HG03565 (cell line): ENCODE results near the gene PRKCB.
A peak's percentile ranks its signal among the peaks of the same experiment; 100 is the strongest.

Experiments
- ATAC-seq: cut with Tn5 transposase; IDR thresholded peaks from one replicate; pipeline ENCODE4 v1.9.1; 2021; ENCODE audit warnings: mild to moderate bottlenecking, moderate library complexity; ENCODE audit not compliant: unreplicated experiment

The PRKCB gene

GRCh38 chr16:23835390-23836077, at the start of gene PRKCB:
Gene PRKCB (plus strand): TSS chr16:23835983.
- ATAC-seq: peak; percentile 60

GRCh38 chr16:23786964-23787561, 48.7 kb upstream of the PRKCB start:
- ATAC-seq: no peak

DNA sequence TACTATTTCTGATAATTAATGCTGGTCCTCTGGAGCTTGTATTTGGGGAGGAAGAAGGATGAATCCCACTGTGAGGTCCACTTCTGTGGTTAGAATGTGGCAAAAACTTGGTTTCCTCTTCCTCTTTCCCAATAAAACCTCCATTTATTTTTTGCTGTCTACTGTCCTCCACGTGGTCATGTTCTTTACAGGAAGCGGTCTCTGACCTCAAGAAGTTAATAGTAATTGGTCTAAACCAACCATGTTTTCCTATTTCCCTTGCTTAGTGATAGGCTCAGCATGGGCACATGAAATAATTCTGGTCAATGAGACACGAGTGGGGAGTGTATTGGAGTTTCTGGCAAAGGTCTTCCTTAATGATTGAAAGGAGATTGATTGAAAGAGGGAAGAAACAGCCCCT, 47.1 kb upstream of the PRKCB start:
- ATAC-seq: no peak

DNA sequence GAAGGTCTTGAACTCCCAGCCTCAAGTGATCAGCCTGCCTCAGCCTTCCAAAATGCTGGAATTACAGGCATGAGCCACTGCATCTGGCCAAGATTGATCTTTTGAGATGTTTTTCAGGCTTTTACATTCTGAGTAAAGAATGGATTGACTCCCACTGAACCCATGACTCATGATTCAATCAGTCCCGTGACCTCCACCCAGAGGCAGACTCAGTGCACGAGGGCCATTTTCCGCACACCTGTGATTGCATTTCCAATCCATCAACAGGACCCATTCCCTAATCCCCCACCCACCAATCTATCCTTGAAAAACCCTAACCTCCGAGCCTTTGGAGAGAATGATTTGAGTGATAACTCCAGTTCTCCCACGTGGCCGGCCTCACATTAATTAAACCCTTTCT, 40.4 kb upstream of the PRKCB start:
- ATAC-seq: no peak

DNA sequence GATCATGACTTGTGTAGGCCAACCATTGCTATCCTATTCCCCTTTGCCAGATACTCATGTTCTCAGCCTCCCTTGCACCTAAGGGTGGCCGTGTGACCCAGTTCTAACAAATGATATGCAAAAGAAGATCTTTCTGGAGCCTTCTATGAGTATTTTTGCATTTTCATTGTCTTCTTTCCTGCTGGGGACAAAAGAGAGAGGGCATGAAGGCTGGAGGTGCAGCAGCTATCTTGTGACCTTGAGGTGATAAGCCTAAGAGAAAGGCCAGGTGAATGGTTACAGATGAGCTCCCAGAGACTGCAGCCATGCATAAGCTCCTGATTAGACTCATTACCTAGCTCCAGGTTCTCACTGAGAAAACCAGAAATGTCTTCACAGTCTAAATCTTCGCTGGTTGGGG, 38.8 kb upstream of the PRKCB start:
- ATAC-seq: no peak

DNA sequence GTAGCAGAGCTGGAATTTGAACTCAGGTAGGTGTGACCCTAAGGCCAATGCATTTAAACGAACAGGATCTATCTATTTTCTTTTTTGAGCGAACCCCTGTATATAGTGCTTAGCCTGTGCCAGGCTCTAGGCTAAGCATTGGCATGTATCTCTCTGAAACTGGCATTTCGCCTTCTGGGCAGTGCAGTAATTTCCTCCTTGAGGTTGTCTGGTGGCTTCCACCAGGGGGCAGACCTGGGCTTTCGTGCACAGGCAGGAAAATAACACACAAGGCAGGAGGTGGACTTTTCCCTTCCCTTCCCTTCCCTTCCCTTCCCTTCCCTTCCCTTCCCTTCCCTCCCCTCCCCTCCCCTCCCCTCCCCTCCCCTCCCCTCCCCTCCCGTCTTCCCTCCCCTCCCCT, 34.4 kb upstream of the PRKCB start:
- no peak for ATAC-seq

- no peak for ATAC-seq
Observed at GRCh38 chr16:23802776-23803175, 33.0 kb upstream of the PRKCB start.

DNA sequence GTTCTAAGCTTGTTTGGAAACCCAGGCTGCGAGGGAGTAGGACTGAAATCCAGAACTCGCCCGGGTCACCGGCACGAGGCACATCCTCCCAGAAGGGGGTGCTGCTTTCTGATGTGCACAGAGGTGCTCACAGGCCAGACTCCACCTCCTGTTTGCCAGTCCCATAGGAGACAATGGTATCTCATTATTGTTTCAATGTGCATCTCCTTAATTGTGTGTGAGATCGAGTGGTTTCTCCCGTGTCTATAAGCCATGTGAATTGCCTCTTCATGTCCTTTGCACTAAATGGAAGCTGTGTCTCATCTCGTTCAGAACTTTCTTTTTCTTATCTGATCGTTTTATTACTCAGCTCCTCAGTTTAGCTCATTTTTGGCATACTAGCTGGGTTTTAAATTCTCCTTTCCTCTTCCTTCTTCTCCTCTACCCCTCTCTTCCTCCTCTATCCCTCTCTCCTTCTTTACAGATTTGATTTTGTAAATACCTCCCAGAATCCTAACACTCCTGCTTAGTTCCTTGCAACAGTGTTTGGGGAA, 32.1 kb upstream of the PRKCB start:
- ATAC-seq: peak; percentile 49

- ATAC-seq: no peak
Observed at GRCh38 chr16:23807028-23807427, 28.8 kb upstream of the PRKCB start.

- no peak for ATAC-seq
Observed at GRCh38 chr16:23821467-23821866, 14.3 kb upstream of the PRKCB start.

- no peak for ATAC-seq
Observed at GRCh38 chr16:23821875-23822688, 13.7 kb upstream of the PRKCB start.

DNA sequence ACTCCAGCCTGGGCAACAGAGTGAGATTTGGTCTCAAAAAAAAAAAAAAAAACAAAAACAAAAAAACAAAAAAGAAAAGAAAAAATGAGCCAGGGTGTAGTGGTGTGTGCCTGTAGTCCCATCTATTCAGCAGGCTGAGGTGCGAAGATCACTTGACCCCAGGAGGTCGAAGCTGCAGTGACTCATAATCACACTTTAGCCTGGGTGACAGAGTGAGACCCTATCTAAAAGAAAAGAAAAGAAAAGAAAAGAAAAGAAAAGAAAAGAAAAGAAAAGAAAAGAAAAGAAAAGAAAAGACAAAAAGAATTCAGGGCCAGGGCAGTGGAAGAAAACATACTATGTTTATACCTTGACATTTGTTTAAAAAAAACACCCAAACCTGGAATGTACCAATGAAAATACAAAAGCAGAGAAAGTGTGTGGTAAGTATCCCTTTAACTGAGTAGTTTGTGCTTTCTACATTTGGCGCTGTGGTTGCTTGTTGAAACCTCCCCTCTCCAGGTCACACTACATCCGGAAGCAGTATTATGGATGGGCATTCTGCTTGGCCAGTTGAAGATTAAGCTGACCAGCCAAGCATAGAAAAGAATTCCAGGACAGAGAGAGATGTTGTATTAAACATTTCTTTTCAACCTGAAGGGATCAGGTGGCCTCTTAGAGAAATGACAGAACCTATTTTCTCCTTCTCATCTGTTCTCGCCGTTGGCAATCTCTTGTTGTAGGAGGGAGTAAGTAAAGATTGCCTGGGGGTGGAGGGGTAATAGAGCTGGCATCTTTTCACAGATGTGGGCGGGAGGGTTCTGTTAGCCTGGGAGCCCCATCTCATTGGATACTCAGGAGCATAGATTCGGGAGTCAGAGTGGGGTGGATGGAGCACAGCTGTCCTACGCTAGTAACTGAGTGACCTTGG, 12.1 kb upstream of the PRKCB start:
- no peak for ATAC-seq

DNA sequence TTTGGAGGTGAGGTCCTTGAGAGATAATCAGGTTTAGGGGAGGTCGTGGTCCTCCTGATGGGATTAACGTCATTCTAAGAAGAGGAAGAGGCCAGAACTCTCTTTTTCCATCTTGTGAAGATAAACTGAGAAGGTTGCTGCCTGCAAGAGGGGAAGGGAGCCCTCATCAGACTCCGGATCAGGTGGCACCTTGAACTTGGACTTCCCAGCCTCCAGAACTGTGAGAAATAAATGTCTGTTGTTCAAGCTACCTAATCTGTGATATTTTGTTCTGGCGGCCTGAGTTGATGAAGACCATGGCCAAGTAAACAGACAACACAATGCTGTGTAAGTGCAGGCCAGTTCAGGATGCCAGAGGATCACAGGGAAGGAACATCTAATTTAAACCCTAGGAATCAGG, 10.9 kb upstream of the PRKCB start:
- no peak for ATAC-seq

GRCh38 chr16:23826528-23827045, 9.2 kb upstream of the PRKCB start:
- peak; percentile 71 for ATAC-seq

- ATAC-seq: peak; percentile 45
Observed at GRCh38 chr16:23827057-23827456, 8.7 kb upstream of the PRKCB start.

GRCh38 chr16:23829454-23829853, 6.3 kb upstream of the PRKCB start:
- no peak for ATAC-seq

DNA sequence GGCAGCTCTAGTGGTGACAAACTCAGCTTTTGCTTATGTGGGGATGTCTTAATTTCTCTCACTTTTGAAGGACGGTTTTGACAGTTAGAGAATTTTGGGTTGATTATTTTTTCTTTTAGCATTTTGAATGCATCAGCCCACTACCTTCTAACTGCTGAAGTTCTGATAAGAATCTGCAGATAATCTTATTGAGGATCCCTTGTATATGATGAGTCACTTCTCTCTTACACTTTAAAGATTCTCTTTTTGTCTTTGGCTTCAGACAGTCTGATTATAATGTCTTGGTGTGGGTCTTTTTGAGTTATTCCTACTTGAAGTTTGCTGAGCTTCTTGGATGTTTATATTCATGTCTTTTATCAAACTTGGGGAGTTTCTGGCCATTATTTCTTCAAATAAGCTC, 5.5 kb upstream of the PRKCB start:
- ATAC-seq: no peak

DNA sequence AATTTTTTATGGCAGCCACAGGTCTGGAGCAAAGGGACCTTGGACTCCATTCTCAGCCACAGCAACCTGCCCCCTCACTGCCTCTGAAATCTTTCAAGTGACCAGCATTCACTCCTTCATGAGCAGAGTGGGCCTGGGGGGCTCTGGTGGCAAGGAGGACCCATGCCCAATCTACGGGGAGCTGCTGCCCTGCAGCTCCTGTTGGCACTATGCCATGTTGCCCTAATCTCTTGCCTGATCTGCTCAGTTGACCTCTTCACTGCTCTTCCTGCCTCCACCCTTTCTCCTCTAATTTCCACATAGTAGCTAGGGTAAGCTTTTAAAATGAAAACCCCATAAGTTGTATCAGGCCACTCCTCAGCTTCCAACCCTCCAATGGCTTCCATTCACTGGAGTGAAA, 2.9 kb upstream of the PRKCB start:
- no peak for ATAC-seq

DNA sequence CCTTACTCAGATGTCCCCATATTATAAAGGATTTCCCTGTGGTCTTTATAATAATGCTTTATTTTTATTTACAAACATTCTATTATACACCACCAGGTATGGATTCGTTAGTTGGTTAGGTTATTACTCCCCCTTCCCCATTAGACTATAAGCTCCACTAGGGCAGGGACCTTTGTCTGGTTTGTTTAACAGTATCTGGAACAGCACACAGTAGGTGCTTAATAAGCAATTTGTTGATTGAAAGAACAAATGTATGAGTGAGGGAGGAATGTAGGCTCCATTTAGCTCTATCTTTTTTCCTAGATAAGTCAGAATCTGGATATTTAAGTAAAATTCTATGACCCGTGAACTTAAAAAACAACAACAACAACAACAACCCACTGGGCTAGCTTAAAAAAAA, 2.3 kb upstream of the PRKCB start:
- ATAC-seq: no peak

GRCh38 chr16:23833960-23834685, 1.7 kb upstream of the PRKCB start:
- no peak for ATAC-seq
